ENCODE results near the gene GHRL.
A peak's percentile ranks its signal among the peaks of the same experiment; 100 is the strongest.

Gene GHRL

DNA sequence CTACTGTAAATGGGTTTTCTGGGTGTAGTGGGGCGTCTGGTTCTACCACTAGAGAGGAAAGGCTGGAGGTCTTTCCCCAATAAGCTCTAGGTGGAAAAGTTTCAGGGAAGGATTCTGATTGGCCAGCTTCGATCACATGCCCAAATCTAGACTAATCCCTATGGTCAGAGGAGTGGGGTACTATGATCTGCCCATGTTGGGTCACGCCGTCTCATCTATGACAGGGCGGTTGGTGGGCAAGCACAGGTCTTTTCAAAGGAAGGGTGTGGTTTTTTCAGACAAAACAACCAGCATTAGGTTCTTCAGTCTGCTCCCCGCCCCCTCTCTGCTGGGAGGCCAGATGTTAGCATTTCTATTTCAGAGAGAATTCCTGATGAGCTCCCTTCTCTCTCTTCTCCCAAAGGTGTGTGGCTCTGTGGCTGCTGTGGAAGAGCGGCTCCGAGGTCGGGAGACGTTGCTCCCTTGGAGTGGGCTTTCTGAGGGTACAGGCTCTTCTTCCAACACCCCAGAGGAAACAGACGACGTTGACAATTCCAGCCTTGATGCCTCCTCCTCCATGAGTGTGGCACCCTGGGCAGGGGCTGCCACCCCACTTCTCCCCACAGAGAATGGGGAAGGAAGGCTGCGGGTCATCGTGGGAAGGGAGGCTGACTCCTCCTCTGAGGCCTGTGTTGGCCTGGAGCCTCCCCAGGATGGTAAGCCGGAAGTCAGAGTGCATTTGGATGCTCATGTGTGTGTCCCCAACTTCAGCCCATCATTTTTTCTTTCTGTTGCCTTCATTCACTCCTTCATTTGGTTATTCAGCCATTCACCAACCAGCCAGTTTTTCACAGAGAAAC, 54.2 kb downstream of the GHRL start:
- peak in 1 of 3 donors; percentile 45 for DNase-seq

All from suppressor macrophage treated with lipopolysaccharide for 1 hour (primary cell).